Fibroblast of lung (primary cell): ENCODE data around the gene GRIK1.

ENCODE experiments used
- EZH2 ChIP-seq: IDR thresholded peaks from 2 replicates; pipeline ENCODE4 v1.5.1; 2012; ENCODE audit warnings: low read length, control low read depth, mild to moderate bottlenecking; ENCODE audit errors: missing control alignments
- TF ChIP-seq, protein P1 (sequence below), 2 donors: IDR thresholded peaks in 1 of 2; conservative IDR thresholded peaks in 1 of 2; 1 replicate in 1 of 2; 2 replicates in 1 of 2; pipeline ENCODE4 v1.5.1; 2011 to 2012; ENCODE audit warnings: low read length in 2 of 2, control low read depth in 1 of 2, inconsistent platforms in 1 of 2, low read depth in 1 of 2, mild to moderate bottlenecking in 1 of 2

DNA sequence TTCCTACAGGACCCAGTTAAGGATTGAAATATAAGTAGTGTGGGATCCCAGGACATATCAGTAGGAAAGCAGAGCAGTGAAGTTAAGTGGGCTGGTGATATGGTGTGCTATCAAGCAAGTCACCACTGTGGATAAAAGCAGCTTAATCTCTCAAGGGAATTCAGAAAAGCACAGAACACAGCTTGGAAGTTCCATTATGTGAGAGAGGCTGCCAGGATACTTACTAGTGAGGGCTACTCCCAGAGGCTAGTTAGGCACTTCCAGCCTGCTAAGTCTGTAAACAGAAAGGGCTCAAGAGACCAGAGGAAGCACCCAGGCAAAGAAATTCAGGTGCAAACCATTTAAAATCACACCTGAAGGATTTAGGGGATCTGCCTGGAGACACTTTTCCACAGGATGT is 18.8 kb upstream of the GRIK1 start:
- TF ChIP-seq, protein P1, sequence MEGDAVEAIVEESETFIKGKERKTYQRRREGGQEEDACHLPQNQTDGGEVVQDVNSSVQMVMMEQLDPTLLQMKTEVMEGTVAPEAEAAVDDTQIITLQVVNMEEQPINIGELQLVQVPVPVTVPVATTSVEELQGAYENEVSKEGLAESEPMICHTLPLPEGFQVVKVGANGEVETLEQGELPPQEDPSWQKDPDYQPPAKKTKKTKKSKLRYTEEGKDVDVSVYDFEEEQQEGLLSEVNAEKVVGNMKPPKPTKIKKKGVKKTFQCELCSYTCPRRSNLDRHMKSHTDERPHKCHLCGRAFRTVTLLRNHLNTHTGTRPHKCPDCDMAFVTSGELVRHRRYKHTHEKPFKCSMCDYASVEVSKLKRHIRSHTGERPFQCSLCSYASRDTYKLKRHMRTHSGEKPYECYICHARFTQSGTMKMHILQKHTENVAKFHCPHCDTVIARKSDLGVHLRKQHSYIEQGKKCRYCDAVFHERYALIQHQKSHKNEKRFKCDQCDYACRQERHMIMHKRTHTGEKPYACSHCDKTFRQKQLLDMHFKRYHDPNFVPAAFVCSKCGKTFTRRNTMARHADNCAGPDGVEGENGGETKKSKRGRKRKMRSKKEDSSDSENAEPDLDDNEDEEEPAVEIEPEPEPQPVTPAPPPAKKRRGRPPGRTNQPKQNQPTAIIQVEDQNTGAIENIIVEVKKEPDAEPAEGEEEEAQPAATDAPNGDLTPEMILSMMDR (conservative IDR thresholded peaks at IDR 0.05 in 1 of 2, IDR thresholded peaks at IDR 0.05 in 1 of 2; ENCODE audit: low read depth in 1 of 2, low read length in 2 of 2), result no peak
- TF ChIP-seq EZH2, result no peak
